DMS153 (cell line): ENCODE data around the gene MS4A7.
"Not testable (repeated sequence)": the region's sequence is repeated elsewhere in the genome, so short reads cannot be mapped to it uniquely, and the experiment has no call there.

Source experiments
- DNase-seq: peaks from one replicate; lab custom pipeline; 2025; lab: John Stamatoyannopoulos, UW

Gene MS4A7, protein sequence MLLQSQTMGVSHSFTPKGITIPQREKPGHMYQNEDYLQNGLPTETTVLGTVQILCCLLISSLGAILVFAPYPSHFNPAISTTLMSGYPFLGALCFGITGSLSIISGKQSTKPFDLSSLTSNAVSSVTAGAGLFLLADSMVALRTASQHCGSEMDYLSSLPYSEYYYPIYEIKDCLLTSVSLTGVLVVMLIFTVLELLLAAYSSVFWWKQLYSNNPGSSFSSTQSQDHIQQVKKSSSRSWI

DNA sequence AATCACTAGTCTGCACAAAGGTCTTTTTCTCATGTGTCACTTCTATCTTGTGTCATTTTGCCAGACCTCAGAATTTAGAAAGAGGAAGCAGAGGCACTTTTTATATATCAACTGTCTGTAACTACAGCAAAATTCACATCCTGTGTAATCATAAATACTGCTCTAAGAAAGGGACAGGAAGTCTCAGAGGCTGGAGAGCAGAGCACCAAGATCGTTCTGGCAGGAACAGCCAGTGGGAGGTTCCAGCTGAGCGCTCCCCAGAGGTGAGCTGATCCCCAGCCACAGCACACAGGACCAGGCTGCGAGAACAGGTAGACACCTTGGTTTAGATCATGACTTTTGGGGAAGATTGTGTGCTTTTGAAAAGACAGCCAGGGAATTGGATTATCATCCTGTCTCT, at the start of gene MS4A7:
Gene MS4A7 (plus strand): TSS at position 179 of the 400 bp plus-strand sequence. CDS start 4,610 bp downstream, outside the sequence.
- no peak for DNase-seq

DNA sequence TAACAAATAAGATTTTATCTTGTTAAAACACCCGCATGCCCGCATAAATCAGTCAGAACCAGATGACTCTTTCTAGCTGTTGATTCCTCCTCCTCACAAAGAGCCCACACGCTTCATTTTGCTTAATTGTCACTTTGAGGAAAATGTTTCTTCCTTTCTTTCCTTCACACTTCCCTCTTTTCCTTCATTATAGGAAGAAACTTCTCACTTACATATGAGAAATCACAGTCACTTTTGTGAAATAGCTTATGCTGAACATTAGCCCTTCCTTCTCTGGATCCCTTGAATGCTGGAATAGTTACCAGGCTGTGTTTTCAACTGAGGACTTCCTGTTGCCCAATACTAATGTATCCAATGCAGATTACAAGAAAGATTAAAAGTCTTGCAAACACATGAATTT, 45.5 kb upstream of the MS4A7 start:
- DNase-seq: no peak

DNA sequence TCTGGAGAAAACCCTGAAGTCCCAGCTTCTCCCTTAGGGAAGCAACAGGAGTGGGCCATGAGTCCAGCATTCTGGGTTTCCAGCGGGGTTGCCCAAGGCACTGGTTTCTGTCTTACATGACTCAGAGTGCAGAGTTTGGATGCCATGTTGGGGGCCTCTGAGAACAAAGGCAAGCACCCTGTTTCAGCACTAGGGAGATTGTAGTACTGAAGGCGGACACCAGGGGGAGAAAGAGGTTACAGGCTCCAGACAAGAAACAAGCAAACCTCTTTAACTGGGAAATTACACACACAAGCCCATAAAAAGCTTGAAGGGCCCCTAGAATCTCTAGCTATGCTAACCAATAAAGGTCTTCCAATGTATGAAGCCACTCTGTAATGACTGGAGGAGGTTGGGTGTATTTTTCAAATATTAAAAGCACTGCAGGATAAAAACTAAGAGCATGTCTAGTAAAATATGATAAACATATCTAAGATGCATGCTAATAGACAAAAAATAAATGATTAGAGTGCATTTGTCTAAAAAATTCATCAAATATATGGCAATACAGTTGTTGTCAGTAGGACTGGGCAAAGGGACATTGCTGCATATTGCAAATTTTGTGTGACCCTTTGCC, 44.2 kb upstream of the MS4A7 start:
- peak; percentile 15 for DNase-seq

DNA sequence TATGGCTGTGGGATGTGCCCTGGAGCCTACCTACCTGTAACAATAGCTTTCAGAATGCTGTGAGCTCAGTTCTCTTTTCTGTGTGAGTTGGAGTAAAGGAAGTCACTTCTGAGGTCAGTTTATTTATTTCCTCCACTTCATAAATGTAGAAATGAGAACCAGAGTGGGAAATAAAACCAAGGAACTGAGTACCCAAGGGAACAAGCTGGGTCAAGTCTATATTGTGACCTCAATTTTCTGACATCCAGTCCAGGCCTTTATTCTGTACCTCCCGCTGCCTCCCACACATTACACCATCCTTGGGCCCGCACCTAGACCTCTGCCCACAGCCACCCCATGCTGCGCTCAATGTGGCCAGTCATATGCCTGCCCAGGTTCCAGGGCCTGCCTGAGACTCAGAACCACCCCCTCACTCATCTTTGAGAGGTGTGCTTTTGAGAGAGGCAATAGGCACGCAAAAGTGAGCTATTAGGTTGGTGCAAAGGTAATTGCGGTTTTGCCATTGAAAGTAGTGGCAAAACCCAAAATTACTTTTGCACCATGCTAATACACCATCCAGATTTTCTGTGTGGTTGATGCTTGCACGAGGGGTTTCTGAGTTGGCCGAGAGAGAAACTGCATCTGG, 41.5 kb upstream of the MS4A7 start:
- DNase-seq: no peak

DNA sequence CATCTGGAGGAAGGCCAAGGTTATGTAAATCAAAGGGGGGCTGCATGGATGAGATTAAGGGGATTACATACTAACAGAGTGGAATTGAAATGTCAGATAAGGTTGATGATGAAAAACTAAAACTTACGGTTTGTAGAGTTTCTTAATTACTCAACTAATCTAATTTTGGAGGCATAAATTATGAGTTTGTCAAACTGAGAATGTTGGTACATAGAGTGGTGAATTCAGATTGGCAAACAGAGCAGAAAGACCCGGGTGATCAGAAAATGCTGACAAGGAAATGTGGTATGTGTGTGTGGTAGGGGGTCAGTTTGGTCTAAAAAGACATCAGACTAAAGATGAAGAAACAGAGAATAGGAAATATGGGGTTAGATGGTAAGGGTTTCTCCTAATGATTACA, 40.3 kb upstream of the MS4A7 start:
- DNase-seq: no peak

DNA sequence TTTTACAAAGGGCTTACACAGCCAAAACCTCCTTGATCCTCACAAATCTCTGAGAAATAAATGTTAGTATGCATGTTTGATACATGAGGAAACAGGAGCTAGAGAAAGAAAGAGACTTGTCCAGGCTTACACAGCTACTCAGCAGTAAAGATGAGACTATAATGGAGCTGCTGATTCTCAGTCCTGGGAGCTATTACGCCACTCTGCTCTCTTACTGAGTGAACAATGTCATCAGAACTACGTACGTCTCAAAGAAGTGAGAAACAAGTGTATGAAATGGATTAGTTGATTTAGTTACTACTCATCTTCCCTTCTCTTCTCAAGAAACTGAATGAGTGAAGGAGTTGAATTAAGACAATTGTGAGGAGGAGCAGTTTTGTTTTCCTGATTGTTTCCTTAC, 39.0 kb upstream of the MS4A7 start:
- no peak for DNase-seq

DNA sequence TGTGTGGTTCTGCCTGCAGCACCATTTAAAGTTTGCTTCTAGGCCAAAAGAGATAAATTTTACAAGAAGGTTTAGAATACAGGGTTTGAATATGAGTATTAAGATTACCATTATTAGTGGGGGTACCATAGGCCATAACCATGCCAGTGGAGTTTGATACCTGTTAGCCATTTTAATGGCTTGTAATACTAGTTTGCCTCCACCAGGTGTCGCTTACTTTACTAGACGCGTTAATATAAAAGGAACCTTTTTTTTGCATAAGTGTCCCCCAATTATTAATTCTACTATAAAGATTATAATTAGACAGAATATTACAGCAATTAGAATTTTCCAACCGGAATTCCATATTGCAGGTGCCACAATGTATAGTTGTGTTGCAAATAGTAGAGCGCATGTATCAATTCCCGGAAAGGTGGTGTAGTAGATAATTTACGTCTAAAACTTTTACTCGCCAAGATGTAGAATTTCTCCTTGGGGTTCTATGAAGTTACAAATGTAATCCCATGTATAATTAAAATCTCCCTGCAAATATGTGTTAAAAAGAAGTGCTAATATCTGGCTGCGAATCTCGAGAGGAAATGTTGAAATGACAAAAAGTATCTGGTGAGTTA, 35.1 kb upstream of the MS4A7 start:
- no peak for DNase-seq

DNA sequence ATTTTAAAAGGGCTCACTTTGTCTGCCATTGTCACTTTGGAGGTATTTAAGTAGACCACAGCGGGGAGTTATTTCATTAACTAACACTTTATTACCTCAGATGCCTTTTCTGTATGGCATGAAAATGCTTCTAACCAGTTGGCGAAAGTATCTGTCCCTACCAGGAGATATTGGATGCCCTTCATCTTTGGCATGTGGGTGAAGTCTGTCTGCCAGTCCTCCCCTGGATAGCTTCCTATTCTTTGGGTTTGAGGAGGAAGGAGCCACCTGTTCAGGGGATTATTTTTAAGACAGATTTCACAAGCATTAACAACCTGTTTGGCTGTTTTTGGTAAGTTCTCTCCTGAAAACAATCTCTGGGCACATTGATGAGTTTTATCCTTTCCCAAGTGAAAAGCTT, 34.2 kb upstream of the MS4A7 start:
- no peak for DNase-seq

DNA sequence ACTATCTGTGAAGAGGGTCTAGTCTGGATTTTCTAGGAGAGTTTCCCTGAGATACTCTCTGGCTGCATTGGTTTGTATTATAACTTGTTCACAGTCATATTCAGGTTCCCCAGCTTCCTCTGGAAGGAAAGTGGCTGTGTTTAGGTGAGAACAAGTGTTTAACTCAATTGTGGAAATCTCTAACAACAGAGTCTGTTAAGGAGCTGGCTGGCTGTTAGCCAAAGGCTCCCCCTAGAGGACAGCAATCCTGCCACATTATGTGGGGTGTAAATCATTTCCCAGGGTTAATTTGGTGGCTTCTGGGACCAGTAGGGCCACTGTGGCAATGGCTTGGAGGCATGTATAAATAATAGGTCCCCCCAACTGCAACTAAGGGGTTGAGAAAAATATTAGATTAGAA, 32.8 kb upstream of the MS4A7 start:
- DNase-seq: no peak

DNA sequence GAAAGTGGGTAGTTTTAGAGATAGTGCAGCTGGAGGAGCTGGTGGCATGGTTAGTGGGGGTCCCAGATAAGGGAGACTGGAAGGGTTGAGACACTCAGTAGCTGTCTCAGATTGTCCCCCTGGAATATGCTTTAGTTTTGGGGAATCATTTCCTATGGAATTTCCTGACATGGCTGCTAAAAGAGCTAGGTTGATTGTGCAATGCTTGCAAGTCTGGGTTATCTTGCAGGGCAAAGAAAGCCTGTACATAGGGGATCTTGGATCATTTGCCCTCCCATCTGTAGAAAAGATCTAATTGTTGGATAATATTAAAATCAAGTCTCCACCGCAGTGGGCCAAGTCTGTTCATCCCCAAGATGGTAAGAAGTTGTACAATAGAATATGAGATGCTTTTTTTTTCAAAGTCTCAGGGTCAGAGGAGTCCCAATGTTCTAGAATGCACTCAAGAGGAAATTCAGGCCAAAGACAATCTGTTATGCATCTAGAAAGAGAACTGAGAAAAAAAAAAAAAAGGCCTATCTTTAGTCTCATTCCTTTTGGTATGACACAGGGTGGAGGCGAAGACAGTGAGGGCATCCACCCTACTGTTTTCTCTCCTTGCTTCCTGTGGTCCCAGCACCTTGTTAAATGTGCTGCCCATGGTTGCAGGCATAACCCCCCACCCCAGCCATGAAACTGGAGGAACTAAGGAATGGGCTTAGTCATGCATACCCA, 31.1 kb upstream of the MS4A7 start:
- no peak for DNase-seq

DNA sequence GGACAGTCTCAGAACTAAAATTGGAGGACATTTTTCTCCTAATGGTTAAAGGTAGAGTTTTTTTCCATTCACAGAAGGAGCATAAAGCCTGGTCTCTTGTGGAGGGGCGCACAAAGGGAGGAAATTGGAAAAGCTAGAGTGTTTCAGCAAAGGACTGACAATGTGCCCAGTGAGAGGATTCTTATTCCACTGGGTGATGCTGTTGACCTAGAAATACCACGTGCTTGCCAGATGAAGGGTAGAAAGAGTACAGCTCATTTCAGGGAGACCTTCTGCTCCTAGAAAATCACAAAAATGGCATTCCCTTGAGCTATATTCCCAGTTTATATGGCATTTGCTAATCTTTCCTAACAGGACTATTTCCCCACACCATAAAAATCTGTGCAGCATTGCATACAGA, 30.2 kb upstream of the MS4A7 start:
- peak; percentile 30 for DNase-seq

DNA sequence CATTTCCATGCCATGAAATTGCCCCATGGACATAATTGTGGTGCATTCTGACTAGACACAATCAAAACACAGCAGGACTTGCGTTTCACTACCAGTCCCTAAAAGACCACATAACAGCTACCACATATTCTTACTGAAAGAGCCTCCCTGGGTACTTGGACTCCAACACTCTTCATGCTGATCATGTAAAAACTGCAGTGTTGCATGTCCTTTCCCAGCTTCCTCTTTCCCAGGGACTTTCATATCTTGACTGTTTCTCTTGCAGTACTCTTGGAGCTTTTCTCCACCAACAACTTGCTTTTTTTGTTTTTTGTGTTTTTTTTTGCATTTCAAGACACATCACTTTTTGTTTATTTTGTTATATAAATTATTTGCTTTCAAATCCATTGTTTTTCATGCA, 28.3 kb upstream of the MS4A7 start:
- no peak for DNase-seq

DNA sequence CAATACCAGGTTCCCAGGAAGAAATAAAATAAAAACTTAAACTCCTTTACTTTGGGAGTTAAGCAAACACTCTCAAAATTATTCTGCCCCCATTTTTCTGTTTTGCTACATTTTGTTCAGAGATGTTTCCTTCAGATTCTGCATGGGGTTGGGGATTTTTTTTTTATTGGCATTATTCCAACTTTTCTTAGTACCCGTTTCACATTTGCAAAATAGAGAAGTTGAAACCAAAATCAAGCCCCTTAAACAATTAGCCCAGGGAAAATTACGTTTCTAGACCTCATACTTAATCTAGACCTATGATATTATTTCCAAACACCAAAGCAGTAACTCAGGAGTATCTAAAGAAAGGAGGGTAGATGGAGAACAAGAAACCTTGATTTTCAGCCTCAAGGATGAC, 20.6 kb upstream of the MS4A7 start:
- DNase-seq: no peak

DNA sequence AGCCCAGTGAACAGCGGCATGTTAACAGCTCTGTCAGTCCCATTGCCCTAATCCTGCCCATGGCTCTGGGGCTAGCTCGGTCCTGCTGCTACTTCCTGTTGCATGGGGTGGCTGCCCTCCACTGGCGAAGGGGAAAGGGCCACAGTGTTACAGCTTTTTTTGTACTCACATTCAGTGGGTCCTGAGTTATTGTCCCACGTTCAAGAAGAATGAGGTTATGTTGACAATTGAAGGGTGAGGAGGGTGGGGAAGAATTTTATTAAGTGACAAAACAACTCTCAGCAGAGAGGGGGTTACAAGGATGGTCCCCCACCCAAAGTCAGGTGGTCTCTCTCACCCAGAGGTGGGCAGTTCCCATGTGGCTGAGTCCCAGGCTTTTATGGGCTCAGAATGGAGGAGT, 17.7 kb upstream of the MS4A7 start:
- no peak for DNase-seq

DNA sequence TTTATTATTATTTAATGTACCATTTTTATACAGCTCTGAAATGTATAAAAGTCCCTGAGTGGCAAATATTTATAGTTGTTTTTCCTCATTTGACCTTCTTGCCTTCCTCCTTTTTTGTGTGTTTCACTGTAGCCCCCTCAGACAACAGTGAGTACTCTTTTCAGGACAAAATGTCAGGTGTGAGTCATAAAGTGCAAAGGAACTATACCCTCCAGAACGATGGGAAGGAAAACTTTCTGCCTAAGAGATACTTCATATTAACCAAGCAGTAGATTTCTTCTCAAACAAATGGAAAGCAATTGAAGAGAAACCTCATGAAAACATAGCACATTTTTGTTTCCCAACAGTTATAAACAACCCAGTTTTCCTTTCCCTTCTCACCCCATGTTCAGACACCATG, 16.1 kb upstream of the MS4A7 start:
- no peak for DNase-seq

DNA sequence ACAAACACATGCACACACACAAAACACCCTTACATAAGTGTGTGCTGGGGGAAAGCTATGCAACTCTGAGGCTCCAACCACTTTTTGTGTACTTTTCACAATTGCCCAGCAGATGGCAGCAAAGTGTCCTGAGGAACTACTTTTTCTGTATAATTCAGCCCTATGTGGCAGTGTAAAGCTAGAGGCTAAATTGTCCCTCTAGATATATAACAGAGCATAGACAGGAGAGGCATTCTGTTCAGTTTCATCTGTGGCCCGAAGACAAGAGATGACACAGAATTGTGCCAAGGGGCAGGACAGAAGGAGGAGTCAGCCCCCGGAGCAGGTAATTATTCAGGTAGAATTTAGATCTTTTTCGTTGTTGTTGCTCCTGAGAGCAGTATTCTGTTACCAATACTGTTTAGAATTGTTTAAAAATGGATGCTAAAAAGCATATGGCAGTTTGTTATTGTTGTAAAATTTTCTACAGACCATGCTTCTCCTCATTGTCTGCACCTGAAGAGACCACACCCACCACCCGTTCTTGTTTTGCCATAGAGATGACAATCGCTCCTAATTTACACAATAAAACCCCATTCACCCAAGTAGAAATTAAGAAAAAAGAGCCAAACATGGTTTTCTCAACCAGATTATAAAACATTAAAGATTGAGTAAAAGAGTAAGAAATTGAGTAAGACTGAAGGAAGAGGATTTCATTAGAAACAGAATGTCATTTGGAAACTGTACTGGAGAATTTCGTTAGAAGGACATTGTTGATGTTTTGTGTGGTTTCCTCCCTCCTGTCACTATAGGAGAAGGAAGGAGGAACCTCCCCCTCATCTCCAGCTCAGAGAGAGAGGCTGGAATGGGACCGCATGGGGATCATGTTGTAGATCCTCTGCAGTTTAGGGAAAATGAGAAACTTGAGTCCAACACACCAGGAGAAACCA, 14.5 kb upstream of the MS4A7 start:
- DNase-seq: peak; percentile 78

DNA sequence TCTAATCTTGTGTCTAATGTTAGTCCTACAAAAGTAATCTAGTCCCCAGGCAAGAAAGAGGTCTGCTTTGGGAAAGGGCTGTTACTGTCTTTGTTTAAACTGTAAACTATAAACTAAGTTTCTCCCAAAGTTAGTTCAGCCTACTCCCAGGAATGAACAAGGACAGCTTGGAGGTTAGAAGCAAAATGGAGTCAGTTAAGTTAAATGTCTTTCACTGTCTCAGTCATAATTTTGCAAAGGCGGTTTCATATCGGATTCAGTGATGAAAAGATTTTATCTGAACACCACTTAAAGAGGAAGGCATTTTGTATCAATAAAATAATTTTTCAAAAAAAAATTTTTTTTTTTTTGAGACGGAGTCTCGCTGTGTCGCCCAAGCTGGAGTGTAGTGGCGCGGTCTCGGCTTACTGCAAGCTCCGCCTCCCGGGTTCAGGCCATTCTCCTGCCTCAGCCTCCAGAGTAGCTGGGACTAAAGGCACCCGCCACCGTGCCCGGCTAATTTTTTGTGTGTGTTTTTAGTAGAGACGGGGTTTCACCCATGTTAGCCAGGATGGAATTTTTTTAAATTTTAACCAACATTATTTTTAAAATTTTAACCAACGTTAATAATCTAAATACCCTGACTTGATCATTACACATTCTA, 11.9 kb upstream of the MS4A7 start:
- DNase-seq: not testable (repeated sequence)

DNA sequence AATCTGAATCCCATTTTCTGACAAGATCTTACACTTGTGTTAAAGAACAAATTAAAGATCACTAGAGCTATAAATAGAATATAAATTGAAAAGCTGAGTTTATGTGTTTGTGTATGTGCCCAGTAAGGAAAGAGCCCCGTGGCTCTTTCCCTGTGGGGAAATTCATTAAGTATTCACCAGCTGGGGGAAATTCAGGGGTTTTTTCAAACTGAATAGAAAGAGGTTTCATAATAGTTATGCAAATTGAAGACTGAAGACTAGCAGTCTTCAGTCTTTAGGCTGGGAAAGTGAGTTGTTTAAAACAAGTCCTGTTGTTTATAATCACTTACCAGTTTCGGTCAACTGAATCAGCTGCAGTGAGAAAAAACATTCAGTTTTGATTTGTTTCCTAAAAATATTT, 11.3 kb upstream of the MS4A7 start:
- no peak for DNase-seq

DNA sequence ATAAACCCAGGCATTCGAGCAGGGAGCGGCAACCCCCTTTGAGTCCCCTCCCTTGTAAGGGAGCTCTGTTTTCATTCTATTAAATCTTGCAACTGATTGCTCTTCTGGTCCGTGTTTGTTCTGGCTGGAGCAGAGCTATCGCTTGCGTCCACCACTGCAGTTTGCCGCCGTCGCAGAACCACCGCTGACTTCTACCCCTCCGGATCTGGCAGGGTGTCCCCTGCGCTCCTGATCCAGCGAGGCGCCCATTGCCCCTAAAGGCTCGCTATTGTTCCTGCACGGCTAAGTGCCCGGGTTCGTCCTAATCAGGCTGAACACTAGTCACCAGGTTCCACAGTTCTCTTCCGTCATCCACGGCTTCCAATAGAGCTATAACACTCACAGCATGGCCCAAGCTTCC, 10.4 kb upstream of the MS4A7 start:
- no peak for DNase-seq

DNA sequence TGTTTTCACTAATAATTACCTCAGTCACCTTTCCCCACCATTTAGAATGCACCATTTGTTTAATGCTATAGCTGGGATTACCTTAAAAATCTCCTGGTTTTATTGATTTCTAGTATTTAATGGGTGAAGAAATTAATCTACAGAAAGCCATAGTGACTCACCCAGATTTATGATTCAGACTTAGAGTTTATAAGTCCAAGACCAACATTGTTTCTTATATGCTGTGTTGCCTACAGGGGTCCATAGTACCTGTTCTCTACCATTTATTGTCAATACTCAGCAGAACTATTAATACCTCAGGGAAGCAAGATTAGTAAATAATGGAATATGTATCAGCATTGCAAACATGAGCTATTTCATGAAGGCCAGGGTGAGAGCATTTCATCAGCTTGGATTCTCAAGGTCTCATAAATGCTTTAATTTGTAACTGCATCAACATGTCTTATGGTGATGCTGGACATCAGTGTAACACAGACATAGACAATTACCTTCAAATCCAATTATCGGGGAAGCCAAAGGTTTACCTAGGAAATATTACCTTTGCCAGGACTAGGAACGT, 8.0 kb upstream of the MS4A7 start:
- no peak for DNase-seq
